Activated CD8-positive, alpha-beta T cell treated with anti-CD3 and anti-CD28 coated beads, Interleukin-2, amount 10 ng/mL, durations not matched to agents 7 days and 5 days (primary cell): ENCODE results near the gene SEPTIN12. TPM values are rescaled to one million over a fixed set of nuclear protein-coding genes. Genes with fewer than 3 reads are reported as not detected.

Source experiments
- ATAC-seq: fragments of 150-1000 bp; cut with Tn5 transposase; one replicate; pipeline ENCODE4 v1.10.0; 2021; ENCODE audit warnings: moderate library complexity
- CTCF ChIA-PET: fragments of 350-600 bp; sonication (Branson Sonifier 250); formaldehyde crosslinking; loops from one replicate; lab custom pipeline; 2021; ENCODE audit warnings: antibody characterized with exemption; lab: Charles Lee
- POLR2A ChIA-PET: fragments of 350-600 bp; sonication (Branson Sonifier 250); formaldehyde crosslinking; loops from one replicate; lab custom pipeline; 2021; ENCODE audit warnings: antibody characterized with exemption; lab: Charles Lee
- DNase-seq: peaks from one replicate; pipeline ENCODE4 v3.0.0-alpha.2; 2020
- H3K27ac Mint-ChIP-seq: one replicate; pipeline ENCODE4 v1.8.0; 2021; ENCODE audit warnings: mild to moderate bottlenecking, mixed read lengths
- H3K27me3 Mint-ChIP-seq: one replicate; pipeline ENCODE4 v1.8.0; 2021; ENCODE audit warnings: low read depth, mixed read lengths
- H3K36me3 Mint-ChIP-seq: one replicate; pipeline ENCODE4 v1.8.0; 2021; ENCODE audit warnings: low read depth, mixed read lengths
- H3K4me1 Mint-ChIP-seq: one replicate; pipeline ENCODE4 v1.8.0; 2021; ENCODE audit warnings: low read depth, mixed read lengths
- H3K4me3 Mint-ChIP-seq: one replicate; pipeline ENCODE4 v1.8.0; 2021; ENCODE audit warnings: mild to moderate bottlenecking, mixed read lengths
- H3K9me3 Mint-ChIP-seq: one replicate; pipeline ENCODE4 v1.8.0; 2022; ENCODE audit warnings: mixed read lengths; ENCODE audit not compliant: insufficient read depth
- total RNA-seq, 2 experiments: library from RNA; stranded (reverse); gene quantifications; one replicate each; pipeline ENCODE4 v1.2.3, GENCODE V29; 2021

The SEPTIN12 gene
- total RNA-seq, 2 experiments from 2014 or later: not detected

DNA sequence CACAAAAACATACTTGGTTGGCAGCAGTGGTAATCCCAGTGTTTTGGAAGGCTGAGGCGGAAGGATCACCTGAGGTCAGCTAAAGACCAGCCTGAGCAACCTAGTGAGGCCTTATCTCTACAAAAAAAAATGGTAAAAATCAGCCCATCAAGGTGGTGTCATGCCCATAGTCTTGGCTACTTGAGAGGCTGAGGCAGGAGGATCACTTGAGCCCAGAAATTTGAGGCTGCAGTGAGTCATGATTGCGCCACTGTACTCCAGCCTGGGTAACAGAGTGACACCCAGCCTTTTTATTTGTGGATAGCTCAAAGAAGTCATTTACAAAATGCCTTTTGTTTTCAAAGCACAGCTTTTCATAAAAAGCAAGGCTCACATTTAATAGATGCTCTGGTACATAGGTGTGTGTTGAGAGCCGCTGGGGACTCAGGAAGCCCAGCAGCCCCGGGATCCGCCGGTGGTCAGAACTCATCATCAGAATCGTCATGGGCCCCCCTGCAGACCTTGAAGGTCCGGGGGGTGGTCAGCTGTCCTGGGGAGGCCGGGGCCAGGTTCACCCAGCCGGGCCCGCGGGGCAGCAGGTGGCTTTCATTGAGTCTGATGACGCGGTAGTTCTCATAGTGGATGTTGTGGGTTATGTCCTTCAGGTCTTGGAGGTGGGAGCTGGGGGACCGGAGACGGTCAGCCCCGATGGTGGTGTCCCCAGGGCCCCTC is 10.7 kb downstream of the SEPTIN12 start:
- no peaks in the 10 kb centered on the region for H3K36me3 Mint-ChIP-seq
- H3K27me3 Mint-ChIP-seq: no peaks in the 10 kb centered on the region
- POLR2A ChIA-PET: no interaction called here

DNA sequence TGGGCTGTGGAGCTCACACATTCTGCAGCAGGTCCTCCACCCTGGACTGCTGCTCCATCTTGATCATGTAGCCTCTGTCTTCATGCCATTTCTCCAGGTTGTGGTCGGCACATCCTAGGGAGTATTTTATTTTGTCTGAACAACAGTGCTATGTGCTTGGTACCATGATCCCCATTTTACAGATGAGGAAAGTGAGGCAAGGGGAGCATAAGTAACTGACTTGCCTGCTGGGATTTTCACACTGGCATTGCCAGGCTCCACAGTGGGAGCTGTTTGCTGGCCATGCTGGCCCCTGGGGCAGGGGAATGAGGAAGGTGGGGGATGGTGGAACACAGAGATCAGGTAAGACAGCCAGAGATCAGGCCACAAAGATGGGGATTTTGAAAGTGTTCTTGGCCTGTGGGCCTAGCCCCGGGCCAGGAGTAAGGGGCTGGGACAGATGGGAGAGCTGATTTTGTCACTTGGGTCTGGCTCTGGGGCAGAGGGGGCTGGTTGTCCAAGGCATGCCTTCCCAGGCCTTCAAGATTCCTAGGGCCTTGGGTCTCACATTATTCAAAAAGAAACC is 11.9 kb downstream of the SEPTIN12 start:
- DNase-seq (no peak), ATAC-seq (no peak)
- Mint-ChIP-seq H3K27me3 (no peaks in the 10 kb centered on the region), H3K4me3 (no peak overlapping the region), H3K9me3 (no peaks in the 10 kb centered on the region), H3K27ac (no peak overlapping the region), H3K4me1 (no peaks in the 10 kb centered on the region), H3K36me3 (no peaks in the 10 kb centered on the region)
- POLR2A ChIA-PET: no interaction called here
- CTCF ChIA-PET: no interaction called here

More for the DNA sequence above, 10.7 kb downstream of the SEPTIN12 start:
- Mint-ChIP-seq H3K27ac (no peak overlapping the region), H3K4me1 (no peaks in the 10 kb centered on the region), H3K9me3 (no peaks in the 10 kb centered on the region), H3K4me3 (no peak overlapping the region)
- ATAC-seq: no peak
- no peak for DNase-seq
- CTCF ChIA-PET: no interaction called here

DNA sequence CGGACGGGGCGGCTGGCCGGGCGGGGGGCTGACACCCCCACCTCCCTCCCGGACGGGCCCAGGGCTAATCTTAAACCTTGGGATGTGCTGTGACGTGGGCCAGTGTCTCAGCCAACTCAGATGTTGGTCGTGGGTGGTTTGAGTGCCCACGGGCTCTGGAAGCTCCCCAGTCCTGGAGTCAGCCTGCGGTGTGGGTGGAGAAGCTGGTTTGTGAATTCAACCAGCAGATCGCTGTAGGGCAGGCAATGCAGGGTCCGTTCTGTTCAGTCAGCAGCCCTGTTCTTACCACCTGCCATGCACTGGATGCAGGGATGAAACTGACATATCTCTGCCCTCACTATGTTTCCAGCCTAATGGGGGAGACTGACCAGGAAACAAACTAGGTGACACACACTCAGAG is 13.1 kb downstream of the SEPTIN12 start:
- POLR2A ChIA-PET: no interaction called here
- ATAC-seq: no peak

DNA sequence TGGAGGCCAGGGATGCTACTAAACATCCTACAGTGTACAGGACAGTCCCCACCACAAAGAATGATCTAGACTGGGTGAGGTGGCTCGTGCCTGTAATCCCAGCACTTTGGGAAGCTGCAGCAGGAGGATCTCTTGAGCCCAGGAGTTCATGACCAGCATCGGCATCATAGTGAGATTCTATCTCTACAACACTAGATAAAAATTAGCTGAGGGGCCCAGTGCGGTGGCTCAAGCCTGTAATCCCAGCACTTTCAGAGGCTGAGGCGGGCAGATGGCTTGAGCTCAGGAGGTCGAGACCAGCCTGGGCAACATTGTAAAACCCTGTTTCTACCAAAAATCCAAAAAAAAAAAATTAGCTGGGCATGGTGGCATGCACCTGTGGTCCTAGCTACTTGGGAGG is 15.8 kb downstream of the SEPTIN12 start:
- no peak for ATAC-seq

More for the DNA sequence above, 13.1 kb downstream of the SEPTIN12 start:
- H3K27ac Mint-ChIP-seq: no peak overlapping the region
- H3K4me1 Mint-ChIP-seq: no peaks in the 10 kb centered on the region
- H3K27me3 Mint-ChIP-seq: no peaks in the 10 kb centered on the region
- no peak for DNase-seq
- H3K4me3 Mint-ChIP-seq: no peak overlapping the region
- no peaks in the 10 kb centered on the region for H3K36me3 Mint-ChIP-seq
- H3K9me3 Mint-ChIP-seq: no peaks in the 10 kb centered on the region
- CTCF ChIA-PET: no interaction called here

DNA sequence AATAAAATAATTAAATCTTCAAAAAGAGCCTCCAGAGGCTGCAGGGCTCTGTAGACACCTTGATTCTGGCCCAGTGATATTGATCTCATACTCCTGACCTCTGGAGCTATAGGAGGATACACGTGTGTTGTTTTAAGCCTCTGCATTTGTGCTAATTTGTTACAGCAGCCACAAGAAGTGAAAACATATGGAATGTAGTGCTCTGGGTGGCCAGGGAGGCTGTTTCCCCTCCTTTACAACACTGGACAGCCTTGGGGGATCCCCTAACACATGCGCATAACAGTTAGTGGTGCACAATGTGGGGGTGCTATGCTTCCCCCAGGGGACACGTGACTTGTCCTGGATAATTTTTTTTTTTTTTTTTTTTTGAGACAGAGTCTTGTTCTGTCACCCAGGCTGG is 16.5 kb downstream of the SEPTIN12 start:
- POLR2A ChIA-PET: no interaction called here
- CTCF ChIA-PET: interaction anchor here (0.5 kb wide), 1 partner anchor 11 kb away, joined by 3 read pairs; no protein-coding TSS in a partner anchor
- no peaks in the 10 kb centered on the region for H3K27me3 Mint-ChIP-seq

More for the DNA sequence above, 15.8 kb downstream of the SEPTIN12 start:
- POLR2A ChIA-PET: no interaction called here
- CTCF ChIA-PET: no interaction called here
- Mint-ChIP-seq H3K9me3 (no peaks in the 10 kb centered on the region), H3K4me3 (no peak overlapping the region), H3K4me1 (peaks cover 15% of the 10 kb centered on the region), H3K27ac (no peak overlapping the region), H3K36me3 (no peaks in the 10 kb centered on the region), H3K27me3 (no peaks in the 10 kb centered on the region)
- no peak for DNase-seq

DNA sequence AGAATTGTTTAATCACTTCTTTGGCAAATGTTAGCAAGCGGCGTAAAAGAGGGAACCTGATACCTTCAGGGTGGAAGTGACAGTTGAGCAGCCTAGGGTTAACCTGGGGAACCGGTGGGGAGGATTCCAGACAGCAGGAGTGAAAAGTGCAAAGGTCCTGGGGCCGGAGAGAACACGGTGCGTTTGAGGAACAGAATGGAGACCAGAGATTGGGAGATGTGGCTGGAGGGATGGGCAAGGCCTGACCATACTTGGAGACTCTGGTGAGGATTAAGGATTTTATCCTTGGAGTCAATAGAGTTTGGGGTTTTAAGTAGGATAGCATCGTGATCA is 18.9 kb downstream of the SEPTIN12 start:
- no peaks in the 10 kb centered on the region for H3K27me3 Mint-ChIP-seq
- peaks cover 5% of the 10 kb centered on the region for H3K36me3 Mint-ChIP-seq
- peaks cover 29% of the 10 kb centered on the region for H3K4me1 Mint-ChIP-seq
- ChIA-PET CTCF (interaction anchor here (1.3 to 2.4 kb wide), 2 partner anchors 35 to 77 kb away, joined by 4 to 10 read pairs; partner anchors contain the start of genes ANKS3 and DNAAF8), POLR2A (interaction anchor here (0.7 to 2.3 kb wide), 4 partner anchors 33 to 78 kb away, joined by 3 to 11 read pairs (median 7); partner anchors contain the start of genes ANKS3, DNAAF8, GLYR1 and UBN1)
- DNase-seq (no peak), ATAC-seq (no peak)
- no peak overlapping the region for H3K27ac Mint-ChIP-seq
- peak overlapping the region; percentile 92 for H3K4me3 Mint-ChIP-seq
- no peaks in the 10 kb centered on the region for H3K9me3 Mint-ChIP-seq

More for the DNA sequence above, 16.5 kb downstream of the SEPTIN12 start:
- ATAC-seq (no peak), DNase-seq (no peak)
- Mint-ChIP-seq H3K4me1 (peaks cover 18% of the 10 kb centered on the region), H3K36me3 (no peaks in the 10 kb centered on the region), H3K4me3 (no peak overlapping the region), H3K27ac (no peak overlapping the region), H3K9me3 (no peaks in the 10 kb centered on the region)

DNA sequence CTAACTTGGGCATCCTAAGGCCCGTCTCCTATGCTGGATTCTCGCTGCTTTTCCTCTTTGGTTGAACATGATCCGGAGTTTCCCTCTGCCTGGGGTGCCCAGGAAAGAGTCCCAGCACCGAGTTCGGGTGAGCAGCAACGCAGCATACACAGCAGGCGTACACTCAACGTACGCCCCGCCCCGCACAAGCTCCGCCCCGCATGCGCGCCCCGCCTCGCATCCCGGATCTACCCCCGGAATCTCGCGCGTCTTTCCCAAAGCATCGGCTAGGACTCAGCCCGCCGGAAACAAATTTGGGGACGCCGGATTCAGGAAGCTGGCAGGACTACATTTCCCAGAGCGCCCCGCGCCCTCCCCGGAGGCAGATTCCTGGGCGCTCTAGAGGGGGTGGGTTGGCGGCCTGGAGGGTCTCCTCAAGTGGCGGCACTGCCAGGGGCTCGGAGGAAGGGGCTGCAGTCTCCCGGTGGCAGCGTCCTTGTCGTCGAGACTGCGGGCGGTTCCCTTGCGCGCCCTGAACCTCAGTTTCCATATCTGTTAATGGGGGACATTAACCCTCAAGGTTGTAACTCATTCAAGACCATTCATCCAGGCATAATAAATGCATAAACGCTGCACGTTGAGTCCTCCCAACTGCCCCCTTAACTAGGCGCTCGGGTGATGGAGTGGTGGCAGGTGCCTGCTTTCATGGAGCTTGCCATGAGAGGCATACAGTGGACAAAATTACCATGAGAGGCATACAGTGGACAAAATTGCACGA is 19.4 kb downstream of the SEPTIN12 start:
- ATAC-seq (peak; percentile 79), DNase-seq (peak; percentile 90)
- H3K36me3 Mint-ChIP-seq: peaks cover 8% of the 10 kb centered on the region
- peak overlapping the region; percentile 92 for H3K4me3 Mint-ChIP-seq
- H3K4me1 Mint-ChIP-seq: peaks cover 29% of the 10 kb centered on the region
- peak overlapping the region; percentile 93 for H3K27ac Mint-ChIP-seq
- no peaks in the 10 kb centered on the region for H3K27me3 Mint-ChIP-seq
- POLR2A ChIA-PET: interaction anchor here (0.7 to 3.0 kb wide), 7 partner anchors 31 to 263 kb away, joined by 3 to 11 read pairs (median 6); partner anchors contain the start of genes ANKS3, DNAAF8, GLYR1 and ROGDI
- CTCF ChIA-PET: interaction anchor here (1.3 to 2.4 kb wide), 2 partner anchors 35 to 78 kb away, joined by 4 to 10 read pairs; partner anchors contain the start of genes ANKS3 and DNAAF8
- H3K9me3 Mint-ChIP-seq: no peaks in the 10 kb centered on the region

DNA sequence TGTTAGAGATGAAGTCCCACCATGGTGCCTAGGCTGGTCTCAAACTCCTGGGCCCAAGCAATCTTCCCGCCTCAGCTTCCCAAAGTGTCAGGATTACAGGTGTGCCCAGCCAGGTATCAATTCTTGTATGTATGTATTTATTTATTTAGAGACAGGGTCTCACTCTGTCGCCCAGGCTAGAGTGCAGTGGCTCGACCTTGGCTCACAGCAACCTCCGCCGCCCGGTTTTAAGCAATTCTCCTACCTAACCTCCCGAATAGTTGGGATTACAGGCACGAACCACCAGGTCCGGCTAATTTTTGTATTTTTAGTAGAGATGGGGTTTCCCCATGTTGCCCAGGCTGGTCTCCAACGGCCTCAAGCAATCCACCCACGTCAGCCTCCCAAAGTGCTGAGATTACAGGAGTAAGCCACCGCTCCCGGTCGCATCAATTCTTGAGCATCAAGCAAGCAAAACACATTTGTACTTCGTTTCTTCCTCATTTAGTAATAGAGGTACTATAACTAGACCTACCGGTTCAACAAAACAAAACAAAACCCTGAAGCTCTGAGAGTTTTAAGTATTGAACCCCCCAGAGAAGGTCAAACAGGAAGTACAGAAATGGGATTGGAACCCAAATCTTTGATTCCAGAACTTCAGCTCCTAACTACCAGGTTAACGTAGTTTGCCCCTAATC is 20.1 kb downstream of the SEPTIN12 start:
- Mint-ChIP-seq H3K9me3 (no peaks in the 10 kb centered on the region), H3K4me3 (peak overlapping the region; percentile 92), H3K4me1 (peaks cover 29% of the 10 kb centered on the region), H3K36me3 (peaks cover 9% of the 10 kb centered on the region), H3K27ac (peak overlapping the region; percentile 93), H3K27me3 (no peaks in the 10 kb centered on the region)
- DNase-seq (no peak), ATAC-seq (no peak)
- ChIA-PET POLR2A (interaction anchor here (1.0 to 3.0 kb wide), 6 partner anchors 30 to 262 kb away, joined by 3 to 11 read pairs (median 7); partner anchors contain the start of genes ANKS3, DNAAF8, GLYR1 and ROGDI), CTCF (interaction anchor here (1.3 to 2.4 kb wide), 2 partner anchors 34 to 78 kb away, joined by 4 to 10 read pairs; partner anchors contain the start of genes ANKS3 and DNAAF8)

DNA sequence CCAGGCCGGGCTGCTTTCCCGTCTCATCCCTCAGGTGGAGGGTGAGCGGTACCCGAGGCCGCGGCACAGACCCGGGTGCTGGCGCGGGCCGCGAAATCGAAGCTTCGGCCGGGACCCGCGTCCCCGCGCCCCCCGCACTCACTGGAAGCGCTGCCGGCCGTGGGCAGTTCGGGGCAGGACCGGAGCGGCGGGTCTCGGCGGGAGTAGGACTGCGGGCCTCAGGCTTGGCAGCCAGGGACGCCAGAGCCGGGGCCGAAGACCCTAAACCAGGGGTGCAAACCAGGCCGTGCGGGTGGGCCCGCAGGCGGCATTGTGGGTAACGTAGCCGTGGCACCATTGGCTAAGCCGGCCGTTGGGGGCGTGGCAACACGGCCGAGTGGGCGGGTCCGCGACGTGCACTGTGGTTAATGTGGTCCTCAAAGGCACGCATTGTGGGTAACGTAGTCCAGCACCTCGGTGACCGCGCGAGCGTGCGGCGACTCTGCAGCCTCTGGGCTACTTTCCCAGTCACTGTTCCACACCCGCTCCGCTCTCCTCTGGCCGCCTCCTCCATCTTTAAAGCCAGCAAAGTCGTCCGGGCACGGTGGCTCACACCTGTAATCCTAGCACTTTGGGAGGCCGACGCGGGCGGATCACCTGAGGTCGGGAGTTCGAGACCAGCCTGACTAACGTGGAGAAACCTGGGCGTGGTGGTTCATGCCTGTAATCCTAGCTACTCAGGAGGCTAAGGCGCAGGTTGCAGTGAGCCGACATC is 21.1 kb downstream of the SEPTIN12 start, which contains the start of gene ZNF500:
TSS of gene ZNF500 (minus strand) at position 288 of the 754 bp plus-strand sequence. CDS start 1,184 bp downstream, outside the sequence.
- CTCF ChIA-PET: interaction anchor here (0.7 to 1.7 kb wide), 3 partner anchors 33 to 151 kb away, joined by 3 to 5 read pairs (median 5); partner anchors contain the start of genes ANKS3 and DNAAF8
- peak within 1 kb of the TSS; percentile 92 for H3K4me3 Mint-ChIP-seq
- POLR2A ChIA-PET: interaction anchor here (1.0 to 3.0 kb wide), 4 partner anchors 20 to 262 kb away, joined by 4 to 16 read pairs (median 8); partner anchors contain the start of genes ANKS3, DNAAF8 and ROGDI
- H3K4me1 Mint-ChIP-seq: peaks cover 29% of the 10 kb centered on the region
- DNase-seq: peak; percentile 96
- ATAC-seq: peak; percentile 79
- H3K27ac Mint-ChIP-seq: peak within 1 kb of the TSS; percentile 93
- no peaks in the 10 kb centered on the region for H3K9me3 Mint-ChIP-seq
- no peaks in the 10 kb centered on the region for H3K27me3 Mint-ChIP-seq
- peaks cover 12% of the 10 kb centered on the region for H3K36me3 Mint-ChIP-seq
